Measurements from ENCODE around the gene CCDC150. TPM values are rescaled to one million over a fixed set of nuclear protein-coding genes. Genes with fewer than 3 reads are reported as not detected.
"Not testable (repeated sequence)": the region's sequence is repeated elsewhere in the genome, so short reads cannot be mapped to it uniquely, and the experiment has no call there.

Gene CCDC150
- total RNA-seq, 1 experiment from 2014 or later = 29.2 TPM

DNA sequence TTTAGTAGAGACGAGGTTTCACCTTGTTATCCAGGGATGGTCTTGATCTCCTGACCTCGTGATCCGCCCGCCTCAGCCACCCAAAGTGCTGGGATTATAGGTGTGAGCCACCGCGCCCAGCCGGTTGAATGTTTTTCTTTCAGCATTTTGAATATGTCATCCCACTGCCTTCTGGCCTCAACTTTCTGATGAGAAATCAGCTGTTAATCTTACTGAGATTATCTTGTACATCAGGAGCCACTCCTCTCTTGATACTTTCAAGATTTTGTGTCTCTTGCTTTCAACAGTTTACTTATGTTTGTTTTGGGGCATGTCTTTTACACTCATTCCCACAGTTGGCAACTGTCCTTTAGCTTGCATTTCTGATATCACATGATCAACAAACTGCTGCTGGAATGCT is 46.3 kb downstream of the CCDC150 start:
- no peak overlapping the region for H3K9ac ChIP-seq (ENCODE audit: low read length)
- intact Hi-C loops (cut with micrococcal nuclease) = no loop called here
- H3K9me3 ChIP-seq (ENCODE audit: control insufficient read depth in 1 of 2, insufficient read depth in 1 of 2, low read depth in 1 of 2, low read length in 2 of 2) = peaks cover 10 to 12% of the 10 kb centered on the region in 2 experiments; a peak in 2 of 4 replicates
- no peak overlapping the region for H3K27ac ChIP-seq (ENCODE audit: low read depth, low read length)
- H3K4me2 ChIP-seq (ENCODE audit: low read length) = no peak overlapping the region
- no peak overlapping the region for H2AFZ ChIP-seq (ENCODE audit: low read depth, low read length, poor library complexity, severe bottlenecking)
- H3K9me2 ChIP-seq (ENCODE audit: insufficient read depth) = no peaks in the 10 kb centered on the region
- no peaks in the 10 kb centered on the region for H3K27me3 ChIP-seq (ENCODE audit: insufficient read depth, low read length)
- no peaks in the 10 kb centered on the region for H3K4me1 ChIP-seq (ENCODE audit: control insufficient read depth in 1 of 2, insufficient read depth in 2 of 2, low read length in 2 of 2)
- H4K20me1 ChIP-seq (ENCODE audit: insufficient read depth) = no peaks in the 10 kb centered on the region
- CTCF ChIA-PET = no interaction called here
- peaks cover 0 to 7% of the 10 kb centered on the region in 2 experiments; a peak in 2 of 4 replicates for H3K36me3 ChIP-seq (ENCODE audit: control insufficient read depth in 1 of 2, insufficient read depth in 2 of 2, low read length in 2 of 2)
- RAD21 ChIA-PET (ENCODE audit: low non-redundant PET in 1 of 2, low total read pairs in 2 of 2, uncharacterized antibody in 2 of 2, unreplicated experiment in 2 of 2) = no interaction called here
- TF ChIP-seq, protein P1, sequence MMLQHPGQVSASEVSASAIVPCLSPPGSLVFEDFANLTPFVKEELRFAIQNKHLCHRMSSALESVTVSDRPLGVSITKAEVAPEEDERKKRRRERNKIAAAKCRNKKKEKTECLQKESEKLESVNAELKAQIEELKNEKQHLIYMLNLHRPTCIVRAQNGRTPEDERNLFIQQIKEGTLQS (IDR thresholded peaks at IDR 0.05) = no peak
- TF ChIP-seq ELF1 (IDR thresholded peaks at IDR 0.05; ENCODE audit: borderline replicate concordance, low read depth) (no peak), POLR2A (IDR thresholded peaks at IDR 0.05; ENCODE audit: borderline replicate concordance, extremely low read depth, insufficient read depth, insufficient read length) (no peak), TCF7L2 (IDR thresholded peaks at IDR 0.05; ENCODE audit: borderline replicate concordance, extremely low read depth, insufficient read depth, insufficient read length) (no peak)
- TF ChIP-seq, protein P2, sequence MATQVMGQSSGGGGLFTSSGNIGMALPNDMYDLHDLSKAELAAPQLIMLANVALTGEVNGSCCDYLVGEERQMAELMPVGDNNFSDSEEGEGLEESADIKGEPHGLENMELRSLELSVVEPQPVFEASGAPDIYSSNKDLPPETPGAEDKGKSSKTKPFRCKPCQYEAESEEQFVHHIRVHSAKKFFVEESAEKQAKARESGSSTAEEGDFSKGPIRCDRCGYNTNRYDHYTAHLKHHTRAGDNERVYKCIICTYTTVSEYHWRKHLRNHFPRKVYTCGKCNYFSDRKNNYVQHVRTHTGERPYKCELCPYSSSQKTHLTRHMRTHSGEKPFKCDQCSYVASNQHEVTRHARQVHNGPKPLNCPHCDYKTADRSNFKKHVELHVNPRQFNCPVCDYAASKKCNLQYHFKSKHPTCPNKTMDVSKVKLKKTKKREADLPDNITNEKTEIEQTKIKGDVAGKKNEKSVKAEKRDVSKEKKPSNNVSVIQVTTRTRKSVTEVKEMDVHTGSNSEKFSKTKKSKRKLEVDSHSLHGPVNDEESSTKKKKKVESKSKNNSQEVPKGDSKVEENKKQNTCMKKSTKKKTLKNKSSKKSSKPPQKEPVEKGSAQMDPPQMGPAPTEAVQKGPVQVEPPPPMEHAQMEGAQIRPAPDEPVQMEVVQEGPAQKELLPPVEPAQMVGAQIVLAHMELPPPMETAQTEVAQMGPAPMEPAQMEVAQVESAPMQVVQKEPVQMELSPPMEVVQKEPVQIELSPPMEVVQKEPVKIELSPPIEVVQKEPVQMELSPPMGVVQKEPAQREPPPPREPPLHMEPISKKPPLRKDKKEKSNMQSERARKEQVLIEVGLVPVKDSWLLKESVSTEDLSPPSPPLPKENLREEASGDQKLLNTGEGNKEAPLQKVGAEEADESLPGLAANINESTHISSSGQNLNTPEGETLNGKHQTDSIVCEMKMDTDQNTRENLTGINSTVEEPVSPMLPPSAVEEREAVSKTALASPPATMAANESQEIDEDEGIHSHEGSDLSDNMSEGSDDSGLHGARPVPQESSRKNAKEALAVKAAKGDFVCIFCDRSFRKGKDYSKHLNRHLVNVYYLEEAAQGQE (IDR thresholded peaks at IDR 0.05; ENCODE audit: low read depth) = no peak
- BruUV-seq (replicated peaks) = no TSS peak
- no peak for DNase-seq (ENCODE audit: low read depth, low spot score)
- POLR2A ChIA-PET = no interaction called here
- H3K4me3 ChIP-seq (replicated peaks in 1 of 2; ENCODE audit: low read depth in 1 of 2, low read length in 2 of 2) = no peak overlapping the region
- no peak for ATAC-seq
- no peaks in the 10 kb centered on the region for H3K79me2 ChIP-seq (ENCODE audit: insufficient read depth, low read length)

DNA sequence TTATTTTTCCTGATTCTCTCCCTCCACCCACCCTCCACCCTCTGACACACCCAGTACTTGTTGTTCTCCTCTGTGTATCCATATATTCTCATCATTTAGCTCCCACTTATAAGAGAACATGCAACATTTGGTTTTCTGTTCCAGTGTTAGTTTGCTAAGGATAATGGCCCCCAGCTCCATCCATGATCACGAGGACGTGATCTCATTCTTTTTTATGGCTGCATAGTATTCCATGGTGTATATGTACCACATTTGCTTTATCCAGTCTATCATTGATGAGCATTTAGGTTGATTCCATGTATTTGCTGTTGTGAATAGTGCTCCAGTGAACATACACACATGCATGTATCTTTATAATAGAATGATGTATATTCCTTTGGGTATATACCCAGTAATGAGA is 47.2 kb downstream of the CCDC150 start:
- POLR2A ChIA-PET; H3K9me2 ChIP-seq (ENCODE audit: insufficient read depth); H3K79me2 ChIP-seq (ENCODE audit: insufficient read depth, low read length); H4K20me1 ChIP-seq (ENCODE audit: insufficient read depth); H3K4me2 ChIP-seq (ENCODE audit: low read length); H3K27me3 ChIP-seq (ENCODE audit: insufficient read depth, low read length); H3K27ac ChIP-seq (ENCODE audit: low read depth, low read length); CTCF ChIA-PET; RAD21 ChIA-PET (ENCODE audit: low non-redundant PET in 1 of 2, low total read pairs in 2 of 2, uncharacterized antibody in 2 of 2, unreplicated experiment in 2 of 2); H2AFZ ChIP-seq (ENCODE audit: low read depth, low read length, poor library complexity, severe bottlenecking); H3K9ac ChIP-seq (ENCODE audit: low read length); H3K36me3 ChIP-seq (ENCODE audit: control insufficient read depth in 1 of 2, insufficient read depth in 2 of 2, low read length in 2 of 2); intact Hi-C loops (cut with micrococcal nuclease); H3K4me3 ChIP-seq (replicated peaks in 1 of 2; ENCODE audit: low read depth in 1 of 2, low read length in 2 of 2); BruUV-seq (replicated peaks); ATAC-seq; H3K4me1 ChIP-seq (ENCODE audit: control insufficient read depth in 1 of 2, insufficient read depth in 2 of 2, low read length in 2 of 2); DNase-seq (ENCODE audit: low read depth, low spot score): not testable (repeated sequence)
- H3K9me3 ChIP-seq (ENCODE audit: control insufficient read depth in 1 of 2, insufficient read depth in 1 of 2, low read depth in 1 of 2, low read length in 2 of 2) = peaks cover 10 to 12% of the 10 kb centered on the region in 2 experiments; a peak in 2 of 4 replicates
